Endometrium (tissue), 2 donors: ENCODE results near the gene MSRB1.
"Not testable (repeated sequence)": the region's sequence is repeated elsewhere in the genome, so short reads cannot be mapped to it uniquely, and the experiment has no call there.

Experiments used
- FAIRE-seq: peaks from 2 replicates; lab custom pipeline; 2012; peaks lifted over from hg19 to GRCh38; lab: Jason Lieb, UNC
- donor health status: control.
- donor health status: control.

The MSRB1 gene

DNA sequence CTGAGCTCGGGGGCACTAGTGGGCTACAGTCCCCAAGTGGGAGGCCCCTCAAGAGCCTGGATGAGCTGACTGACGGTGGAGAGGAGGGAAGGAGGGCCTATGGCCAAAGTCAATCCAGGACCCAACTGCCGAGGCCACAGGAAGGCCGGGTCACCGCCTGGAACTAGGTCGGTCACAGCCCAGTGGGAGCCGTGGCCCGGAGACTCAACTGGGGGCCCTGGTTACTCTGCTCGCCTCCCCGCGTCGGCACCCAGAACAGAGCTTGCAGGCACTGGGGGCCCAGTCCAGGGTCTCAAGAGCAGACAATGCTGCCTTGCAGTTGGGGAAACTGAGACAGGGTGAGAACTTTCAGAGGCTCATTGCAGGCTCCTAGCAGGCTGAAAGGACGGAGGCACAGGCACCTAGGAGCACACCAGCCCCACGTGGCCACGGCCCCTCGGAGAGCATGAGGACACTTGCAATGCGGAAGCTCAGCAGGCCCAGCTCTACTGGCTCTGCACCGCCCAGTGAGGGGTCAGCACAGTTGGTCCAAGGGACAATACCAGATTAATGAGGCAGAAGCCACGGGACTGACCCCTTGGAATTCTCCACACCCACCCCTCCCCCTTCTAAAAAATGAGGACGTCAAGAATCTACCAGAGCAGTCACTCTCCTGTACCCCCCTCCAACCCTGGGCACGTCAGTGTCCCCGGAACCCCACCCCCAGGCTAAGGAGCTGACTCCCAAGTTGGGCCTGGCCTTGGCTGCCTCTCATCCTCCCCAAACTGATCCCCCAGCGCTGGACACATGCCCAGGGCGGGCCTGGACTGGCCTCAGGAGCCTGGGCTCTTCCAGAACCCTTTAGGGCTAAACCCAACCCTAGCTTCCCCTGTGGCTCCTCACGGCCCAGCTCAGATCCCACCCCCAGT is 27.0 kb downstream of the MSRB1 start:
- FAIRE-seq: no peak

DNA sequence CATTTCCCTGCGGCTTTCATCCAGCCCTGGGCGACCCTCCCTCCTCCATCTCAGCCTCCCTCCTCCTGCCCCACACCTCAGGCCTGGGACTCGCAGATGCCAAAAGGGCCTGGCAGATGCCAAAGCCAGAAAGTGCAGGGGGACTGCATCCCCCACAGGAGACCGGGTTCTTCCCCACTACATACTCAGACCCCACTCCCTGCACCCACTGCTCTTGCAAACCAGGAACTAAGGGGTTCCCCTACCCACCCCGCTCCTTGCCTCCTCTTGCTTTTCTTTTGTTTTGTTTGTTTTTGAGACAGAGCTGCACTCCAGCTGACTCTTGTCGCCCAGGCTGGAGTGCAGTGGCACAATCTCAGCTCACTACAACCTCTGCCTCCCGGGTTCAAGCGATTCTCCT is 28.0 kb downstream of the MSRB1 start:
- no peak for FAIRE-seq

DNA sequence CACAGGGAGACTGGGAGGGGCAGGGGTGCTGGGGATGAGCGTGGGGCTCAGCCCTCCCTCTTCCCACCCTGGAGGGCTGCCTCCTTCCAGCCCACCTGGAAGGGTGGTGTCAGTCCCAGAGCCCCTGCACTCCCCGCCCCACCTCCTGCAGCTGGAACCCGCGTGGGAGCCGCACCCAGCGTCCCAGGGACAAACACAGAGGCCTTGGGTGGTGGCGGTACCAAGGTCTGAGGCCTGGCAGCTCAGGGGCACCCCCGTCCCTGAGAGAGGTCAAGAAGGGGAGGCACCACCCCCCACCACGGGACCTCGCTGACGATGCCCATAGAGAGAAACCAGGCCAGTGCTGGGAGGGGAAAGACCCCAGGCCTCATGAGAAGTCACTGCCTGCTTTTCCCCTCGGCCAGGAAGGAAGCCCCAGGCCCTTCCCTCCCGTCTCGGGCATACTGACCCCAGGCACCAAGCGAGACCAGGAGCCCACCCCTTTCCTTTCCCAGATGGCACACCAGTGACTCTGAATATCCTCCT is 28.9 kb downstream of the MSRB1 start:
- no peak for FAIRE-seq

DNA sequence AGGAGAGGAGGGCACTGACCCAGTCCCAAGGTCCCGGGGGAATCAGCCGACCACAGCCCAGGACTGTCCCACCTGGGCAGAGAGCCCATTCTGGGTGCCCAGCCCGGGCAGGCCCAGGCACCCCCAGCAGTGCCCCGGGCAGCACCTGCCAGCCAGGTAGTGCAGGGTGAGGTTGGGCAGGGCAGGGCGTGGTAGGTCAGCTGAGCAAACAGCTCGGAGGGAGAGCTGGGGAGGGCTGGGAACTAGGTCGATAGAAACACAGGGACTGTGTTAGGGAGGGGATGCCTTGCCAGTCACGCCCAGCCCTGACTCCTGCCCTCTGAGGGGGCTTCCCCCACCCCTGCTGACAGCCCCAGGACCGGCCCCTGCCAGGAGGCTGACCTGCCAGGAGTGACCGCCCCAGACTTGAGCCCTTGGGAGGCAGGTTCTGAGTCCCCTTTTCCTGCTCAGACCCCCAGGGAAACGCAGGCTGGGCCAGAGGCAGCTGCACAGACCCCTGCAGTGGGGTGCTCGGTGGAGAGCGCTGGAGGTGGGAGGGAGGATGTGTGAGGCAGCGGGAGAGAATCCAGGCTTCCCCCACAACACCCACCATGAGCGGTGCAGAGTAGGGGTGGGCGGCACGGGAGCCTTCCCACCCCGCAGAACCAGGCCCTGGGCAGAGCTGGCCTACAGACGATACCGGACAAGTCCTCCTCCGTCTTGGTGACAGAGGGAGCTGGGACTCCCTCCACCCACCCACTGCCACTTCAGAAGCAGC is 29.5 kb downstream of the MSRB1 start:
- no peak for FAIRE-seq

DNA sequence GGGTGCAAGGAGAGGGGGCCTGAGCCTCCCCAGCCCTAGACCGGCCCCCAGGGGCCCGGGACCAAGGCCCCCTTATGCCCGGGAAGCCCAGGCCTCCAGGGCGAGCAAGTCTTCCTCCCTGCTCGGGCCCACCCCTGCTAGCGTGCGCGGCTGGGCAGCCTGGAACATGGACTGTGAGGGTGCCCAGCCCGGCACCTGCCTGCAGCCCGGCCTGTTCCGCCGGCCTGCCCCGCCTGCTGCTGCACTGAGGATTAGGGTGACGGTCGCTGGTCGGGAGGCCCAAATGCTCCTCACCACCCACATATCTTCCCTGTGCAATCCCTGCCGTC is 30.8 kb downstream of the MSRB1 start:
- no peak for FAIRE-seq

DNA sequence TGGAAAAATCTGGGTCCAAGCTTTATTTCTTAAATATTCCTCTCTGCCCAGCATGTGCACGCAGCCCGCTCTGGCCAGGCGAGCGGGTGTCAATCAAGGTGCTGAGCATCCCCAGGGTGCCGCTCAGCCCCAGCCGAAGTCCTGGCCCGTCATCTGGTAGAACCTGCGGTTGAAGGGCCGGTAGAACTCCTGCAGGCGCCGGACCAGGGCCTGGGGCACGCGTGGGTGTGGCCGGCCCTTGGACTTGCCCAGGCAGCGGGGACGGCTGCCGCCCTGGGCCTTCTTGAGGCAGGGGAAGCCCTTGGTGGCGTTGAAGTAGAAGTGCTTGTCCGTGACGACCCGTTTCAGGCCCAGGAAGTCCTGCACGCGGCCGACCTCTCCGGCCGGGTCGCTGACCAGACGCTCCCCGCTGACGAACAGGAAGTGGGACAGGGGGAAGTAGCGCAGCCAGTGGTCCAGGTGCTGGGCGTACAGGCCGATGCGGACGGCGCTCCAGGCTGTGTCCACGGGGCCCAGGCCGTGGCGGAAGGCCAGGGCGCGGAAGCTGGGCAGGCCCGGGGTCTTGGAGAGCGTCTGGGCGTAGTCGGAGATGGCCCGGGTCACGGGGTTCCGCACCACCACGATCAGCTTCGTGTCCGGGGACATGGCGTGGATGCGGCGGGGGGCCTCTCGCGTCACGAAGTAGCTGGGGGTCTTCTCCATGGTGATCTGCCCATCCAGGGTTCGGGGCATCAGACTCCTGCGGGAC is 31.4 kb downstream of the MSRB1 start:
- FAIRE-seq: no peak

DNA sequence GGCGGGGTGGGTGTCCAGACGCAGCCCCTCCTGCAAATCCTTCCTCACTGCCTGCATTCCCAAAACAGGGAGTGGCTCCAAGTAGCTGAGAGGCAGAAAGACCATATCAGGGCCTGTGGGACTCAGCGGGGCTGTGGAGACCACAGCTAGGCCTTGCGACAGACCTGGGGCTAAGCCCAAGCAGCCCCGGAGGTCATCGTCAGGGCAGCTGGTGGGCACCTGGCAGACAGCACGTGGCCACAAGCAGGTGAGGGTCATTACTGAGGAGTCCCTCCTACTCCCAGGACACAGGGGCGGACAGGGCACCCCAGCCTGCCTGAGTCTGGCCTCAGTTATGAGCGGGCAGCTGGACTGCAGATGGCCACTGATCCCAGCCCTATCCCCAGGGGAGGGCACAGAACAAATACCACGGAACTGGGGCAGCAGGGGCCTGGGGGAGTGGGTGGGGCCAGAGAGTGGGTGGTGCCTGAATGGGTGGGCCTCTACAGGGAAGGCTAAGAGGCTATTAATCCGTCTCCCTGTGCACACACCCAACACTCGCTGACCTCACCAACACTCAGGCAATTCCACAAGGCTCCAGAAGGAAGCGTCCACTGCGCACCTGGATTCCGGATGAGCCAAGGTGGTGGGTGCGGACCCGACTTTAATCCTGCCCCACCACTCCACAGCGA is 33.3 kb downstream of the MSRB1 start:
- no peak for FAIRE-seq

DNA sequence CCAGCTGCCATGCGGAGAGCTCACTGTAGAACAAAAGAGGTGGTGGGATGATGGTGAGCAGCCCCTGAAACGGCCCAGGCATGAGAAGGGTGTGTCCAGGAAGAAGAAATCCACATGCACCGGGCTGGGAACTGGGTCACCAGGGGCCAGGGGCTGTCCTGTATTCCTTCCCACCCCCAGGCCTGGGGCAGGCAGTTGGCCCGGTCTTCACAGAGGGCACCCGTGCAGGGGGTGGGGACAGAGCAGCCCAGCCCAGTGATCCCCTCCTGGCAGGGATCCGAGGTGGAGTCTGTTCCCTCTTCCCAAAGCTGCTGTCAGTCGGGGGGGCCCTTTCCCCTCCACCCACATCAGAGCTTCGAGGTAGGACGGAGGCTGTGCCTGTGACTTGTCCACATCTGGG is 34.0 kb downstream of the MSRB1 start:
- FAIRE-seq: no peak

DNA sequence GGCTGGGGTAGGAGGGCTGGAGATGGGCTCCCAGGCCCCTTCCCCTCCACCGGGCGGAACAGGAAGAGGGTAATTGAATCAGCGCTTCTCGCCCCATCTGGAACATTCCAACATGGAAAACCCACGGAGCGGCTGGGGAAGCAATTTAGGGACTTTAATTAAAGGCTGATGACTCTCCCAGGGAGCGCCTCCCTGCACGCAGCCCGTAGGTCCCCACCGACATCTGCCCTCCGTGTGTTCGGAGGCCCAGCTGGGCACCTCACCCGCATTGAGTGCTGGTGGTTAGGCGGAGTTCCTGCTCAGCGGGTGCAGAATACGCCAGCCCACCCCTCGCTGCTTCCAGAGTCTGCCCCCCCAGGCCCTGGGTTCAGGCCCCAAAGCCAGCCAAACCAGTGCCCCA is 34.8 kb downstream of the MSRB1 start:
- FAIRE-seq: no peak

DNA sequence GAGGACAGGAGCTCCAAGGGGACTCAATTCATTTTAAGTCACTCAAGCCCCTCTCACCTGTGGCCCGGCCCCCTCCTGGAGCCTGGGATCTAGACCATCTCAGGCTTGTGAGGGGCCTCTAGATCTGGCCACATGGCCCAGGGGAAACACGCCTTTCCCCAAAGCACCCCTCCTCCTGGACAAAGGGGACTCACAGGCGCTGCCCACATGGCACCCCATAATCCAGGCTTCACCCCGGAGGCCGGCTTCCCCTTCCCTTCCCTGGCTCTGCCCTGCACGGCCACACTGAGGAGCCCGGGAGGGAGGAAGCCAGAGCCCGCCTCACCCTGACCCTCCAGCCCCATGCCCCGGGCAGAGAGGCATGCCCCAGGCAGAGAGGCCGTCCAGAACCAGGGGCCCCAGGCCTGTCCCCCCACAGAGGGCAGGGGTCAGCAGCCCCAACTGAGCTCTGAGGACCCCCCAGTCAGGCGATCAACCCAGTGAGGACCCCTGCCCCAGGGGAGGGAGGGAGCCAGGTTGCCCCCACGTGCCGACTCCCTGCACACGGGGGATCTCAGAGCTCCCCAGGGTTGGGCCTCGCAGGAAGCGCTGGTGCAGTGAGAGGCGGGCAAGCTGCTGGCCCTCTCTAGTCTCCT is 35.7 kb downstream of the MSRB1 start:
- FAIRE-seq: no peak

DNA sequence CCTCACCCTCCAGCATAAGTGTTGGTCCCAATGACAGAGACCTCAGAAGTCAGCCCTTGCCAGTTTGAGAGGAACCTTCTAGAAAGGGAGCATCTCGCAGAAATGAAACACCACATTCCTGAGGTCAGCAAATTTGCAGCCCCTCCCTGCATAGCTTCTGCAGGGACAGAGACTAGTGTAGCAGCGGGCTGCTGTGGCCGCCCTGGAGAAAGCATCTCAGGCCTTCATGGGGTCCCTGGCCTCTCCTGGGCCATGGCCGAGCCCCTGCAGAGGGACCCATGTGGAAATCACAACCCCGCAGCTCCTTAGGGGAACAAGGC is 36.2 kb downstream of the MSRB1 start:
- FAIRE-seq: no peak

DNA sequence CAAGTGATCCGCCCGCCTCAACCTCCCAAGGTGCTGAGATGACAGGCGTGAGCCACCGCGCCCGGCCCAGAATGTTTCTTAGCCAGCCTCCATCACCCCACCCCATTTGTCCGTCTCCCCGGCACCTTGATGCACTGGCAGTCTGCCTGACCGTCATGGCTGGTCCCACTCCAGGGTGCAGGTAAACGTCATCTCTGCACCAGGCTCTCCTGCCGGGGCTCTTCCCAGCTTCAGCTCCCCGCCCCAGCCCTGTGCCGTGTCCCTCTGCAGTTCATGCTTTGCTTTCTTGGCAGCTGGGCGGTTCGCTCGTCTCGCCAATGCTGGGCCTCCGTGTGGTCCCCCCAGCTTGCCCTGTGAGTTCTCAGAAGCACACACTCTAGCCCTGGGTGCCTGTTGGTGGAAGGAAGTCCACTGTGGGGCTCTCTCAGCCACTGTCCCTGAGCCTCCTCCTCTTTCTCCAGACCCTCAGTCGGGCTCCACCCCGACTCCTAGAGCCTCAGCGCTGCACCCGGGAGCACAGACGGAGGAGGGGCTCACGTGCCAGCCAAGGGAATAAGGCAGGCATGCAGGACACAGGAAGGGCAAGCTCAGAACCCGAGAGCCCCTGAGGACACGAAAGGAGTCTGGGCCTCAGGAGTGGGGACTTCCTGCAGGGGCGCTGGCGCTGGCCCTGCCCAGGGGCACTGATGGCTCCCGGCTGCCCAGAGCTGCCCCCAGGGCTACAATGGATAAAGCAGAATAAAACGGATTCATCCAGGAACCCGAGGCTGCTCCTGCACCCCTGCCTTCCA is 36.7 kb downstream of the MSRB1 start:
- FAIRE-seq: no peak

DNA sequence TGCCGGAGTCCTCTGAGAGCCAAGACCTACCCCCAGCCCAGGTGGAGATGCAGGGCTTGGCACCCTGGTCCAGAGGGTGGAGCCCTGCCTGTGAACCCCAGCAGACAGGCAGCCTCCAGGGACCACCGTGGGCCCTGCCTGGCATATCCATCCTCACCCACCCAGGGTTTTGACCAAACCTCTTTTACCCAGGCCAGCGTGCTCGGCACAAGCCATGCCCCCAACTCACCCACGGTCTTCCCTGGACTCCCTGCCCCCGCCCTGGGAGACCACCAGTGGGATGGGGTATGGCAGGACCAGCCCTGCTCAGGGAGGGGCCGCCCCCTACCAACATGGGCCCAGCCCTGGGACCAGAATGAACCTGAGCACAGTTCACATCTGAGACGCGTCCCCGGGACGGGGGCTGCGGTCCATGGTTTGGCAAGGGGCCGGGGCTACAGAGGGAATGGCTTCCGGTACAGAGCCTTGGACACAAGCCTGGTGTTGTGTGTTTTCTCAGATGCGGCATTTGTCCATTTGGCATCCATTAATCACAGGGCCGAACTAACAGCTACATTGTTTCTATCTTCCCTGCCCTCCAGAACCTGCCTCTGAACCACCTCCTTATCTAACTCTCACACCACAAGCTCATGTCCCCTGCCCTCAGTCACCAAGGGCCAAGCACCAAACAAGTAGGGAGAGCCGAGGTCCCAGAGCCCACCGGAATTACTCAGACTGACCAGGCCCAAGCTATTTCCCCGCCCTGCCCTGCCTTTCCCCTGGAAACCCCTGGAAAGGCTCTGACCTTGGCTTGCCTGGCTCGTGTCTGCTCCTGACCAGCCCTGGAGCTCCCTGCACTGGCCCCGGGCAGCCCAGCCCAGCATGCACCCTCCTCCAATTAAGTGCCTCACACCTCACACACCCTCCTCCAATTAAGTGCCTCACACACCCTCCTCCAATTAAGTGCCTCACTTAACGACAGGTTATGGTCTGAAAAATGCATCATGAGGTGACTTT is 38.9 kb downstream of the MSRB1 start:
- no peak for FAIRE-seq

DNA sequence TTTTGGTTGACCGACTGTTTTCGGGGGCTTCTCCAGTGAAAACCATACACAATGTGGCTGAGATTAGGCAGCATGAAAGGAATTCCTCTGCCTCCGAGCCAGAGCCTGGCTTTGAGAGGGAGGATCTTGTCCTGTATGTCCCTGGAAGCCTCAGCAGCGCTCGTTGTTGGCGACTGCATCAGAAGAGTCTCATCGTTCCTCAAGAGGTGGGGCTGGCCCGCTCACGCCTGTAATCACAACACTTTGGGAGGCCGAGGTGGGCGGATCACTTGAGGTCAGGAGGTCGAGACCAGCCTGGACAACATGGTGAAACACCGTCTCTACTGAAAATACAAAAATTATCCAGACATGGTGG is 39.8 kb downstream of the MSRB1 start:
- FAIRE-seq: no peak

DNA sequence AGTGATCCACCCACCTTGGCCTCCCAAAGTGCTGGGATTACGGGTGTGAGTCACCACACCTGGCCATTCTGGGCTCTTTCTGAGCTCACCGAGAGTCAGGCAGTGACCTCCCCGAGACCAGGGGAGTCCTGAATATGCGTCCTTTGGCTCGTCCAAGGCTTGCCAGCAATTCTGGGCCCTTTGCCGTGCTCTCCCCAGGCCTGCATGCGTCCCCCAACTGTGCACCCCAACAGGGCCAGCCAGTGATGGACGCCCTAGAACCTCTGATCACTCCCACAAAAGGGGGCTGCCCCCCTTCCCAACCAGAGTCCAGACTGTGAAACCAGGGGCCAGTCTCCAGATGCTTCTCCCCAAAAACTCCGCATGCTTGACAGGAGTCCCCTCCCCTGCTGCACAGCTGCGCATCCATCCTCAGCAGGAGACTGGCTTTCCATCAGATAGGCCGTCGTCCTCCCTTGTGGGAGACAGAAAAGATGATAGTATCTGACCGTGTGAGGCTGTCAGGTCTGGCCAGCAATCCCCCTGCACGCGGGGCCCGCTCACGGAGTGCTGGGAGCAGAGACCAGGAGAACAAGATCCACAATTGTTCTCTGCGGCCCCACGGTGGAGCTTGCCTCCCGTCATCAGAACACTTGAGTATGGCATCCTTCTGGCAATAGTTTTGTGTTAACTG is 40.3 kb downstream of the MSRB1 start:
- no peak for FAIRE-seq

DNA sequence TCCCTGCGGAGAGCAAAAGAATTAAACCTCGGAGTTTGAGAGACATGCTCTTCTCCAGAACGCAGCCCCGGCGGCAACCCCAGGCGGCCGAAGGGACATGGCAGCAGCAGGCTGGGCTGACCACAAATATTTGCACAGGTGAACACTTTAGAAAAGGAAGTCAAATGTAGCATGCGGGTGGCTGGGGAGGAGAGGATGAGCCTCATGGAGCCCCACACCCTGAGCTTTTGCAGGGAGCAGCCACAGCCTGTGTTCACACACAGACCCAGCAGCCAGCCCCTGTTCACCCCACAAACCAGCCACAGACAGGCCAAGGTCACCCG is 42.6 kb downstream of the MSRB1 start:
- FAIRE-seq: no peak

DNA sequence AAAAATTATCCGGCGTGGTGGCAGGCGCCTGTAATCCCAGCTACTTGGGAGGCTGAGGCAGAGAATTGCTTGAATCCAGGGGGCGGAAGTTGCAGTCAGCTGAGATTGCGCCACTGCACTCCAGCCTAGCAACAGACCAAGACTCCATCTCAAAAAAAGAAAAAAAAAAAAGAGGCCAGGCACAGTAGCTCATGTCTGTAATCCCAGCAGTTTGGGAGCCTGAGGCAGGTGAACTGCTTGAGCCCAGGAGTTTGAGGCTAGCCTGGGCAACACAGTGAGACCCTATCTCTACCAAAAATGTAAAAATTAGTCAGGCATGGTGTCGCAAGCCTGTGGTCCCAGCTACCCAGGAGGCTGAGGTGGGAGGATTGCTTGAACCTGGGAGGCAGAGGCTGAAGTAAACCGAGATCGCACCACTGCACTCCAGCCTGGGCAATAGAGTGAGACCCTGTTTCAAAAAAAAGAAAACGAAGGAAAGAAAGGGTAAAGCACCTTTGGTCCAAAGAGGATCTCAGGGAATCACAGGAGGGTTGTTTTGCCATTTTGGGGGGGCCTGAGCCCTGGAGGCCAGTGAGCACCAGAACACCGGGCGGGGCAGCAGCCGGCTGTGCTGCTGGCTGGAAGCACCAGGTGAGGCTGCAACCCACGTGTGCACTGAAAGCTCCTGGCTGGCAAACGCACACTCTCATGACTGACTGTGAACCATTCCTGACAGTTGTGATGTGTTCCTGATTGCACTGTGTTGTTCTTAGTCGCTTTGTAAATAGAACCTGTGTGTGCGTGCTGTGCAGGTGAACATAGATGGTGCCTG is 43.2 kb downstream of the MSRB1 start:
- no peak for FAIRE-seq

DNA sequence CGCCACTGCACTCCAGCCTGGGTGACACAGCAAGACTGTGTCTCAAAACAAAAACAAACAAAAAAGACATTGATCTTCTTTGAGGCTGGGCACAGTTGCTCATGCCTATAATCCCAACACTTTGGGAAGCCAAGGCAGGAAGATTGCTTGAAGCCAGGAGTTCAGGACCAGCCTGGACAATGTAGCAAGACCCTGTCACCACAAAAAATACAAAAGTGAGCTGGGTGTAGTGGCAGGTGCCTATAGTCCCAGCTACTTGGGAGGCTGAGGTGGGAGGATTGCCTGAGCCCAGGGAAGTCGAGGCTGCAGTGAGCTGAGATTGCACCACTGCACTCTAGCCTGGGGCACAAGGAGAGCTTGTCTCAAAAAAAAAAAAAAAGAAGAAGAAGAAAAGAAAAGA is 45.3 kb downstream of the MSRB1 start:
- not testable (repeated sequence) for FAIRE-seq
